Measurements from ENCODE around the gene IL23R. TPM values are rescaled to one million over a fixed set of nuclear protein-coding genes. Genes with fewer than 3 reads are reported as not detected.

IL23R gene
- total and polyA plus RNA-seq, 10 donors: 0.07 to 1.2 (median 0.67) TPM; not detected in 2

GRCh38 chr1:67124455-67124854 lies 41.8 kb upstream of the IL23R start:
- TF ChIP-seq, protein P1, sequence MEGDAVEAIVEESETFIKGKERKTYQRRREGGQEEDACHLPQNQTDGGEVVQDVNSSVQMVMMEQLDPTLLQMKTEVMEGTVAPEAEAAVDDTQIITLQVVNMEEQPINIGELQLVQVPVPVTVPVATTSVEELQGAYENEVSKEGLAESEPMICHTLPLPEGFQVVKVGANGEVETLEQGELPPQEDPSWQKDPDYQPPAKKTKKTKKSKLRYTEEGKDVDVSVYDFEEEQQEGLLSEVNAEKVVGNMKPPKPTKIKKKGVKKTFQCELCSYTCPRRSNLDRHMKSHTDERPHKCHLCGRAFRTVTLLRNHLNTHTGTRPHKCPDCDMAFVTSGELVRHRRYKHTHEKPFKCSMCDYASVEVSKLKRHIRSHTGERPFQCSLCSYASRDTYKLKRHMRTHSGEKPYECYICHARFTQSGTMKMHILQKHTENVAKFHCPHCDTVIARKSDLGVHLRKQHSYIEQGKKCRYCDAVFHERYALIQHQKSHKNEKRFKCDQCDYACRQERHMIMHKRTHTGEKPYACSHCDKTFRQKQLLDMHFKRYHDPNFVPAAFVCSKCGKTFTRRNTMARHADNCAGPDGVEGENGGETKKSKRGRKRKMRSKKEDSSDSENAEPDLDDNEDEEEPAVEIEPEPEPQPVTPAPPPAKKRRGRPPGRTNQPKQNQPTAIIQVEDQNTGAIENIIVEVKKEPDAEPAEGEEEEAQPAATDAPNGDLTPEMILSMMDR (IDR thresholded peaks at IDR 0.05 in 8 of 11, conservative IDR thresholded peaks at IDR 0.05 in 3 of 11): no peak
- TF ChIP-seq POLR2AphosphoS5 (IDR thresholded peaks at IDR 0.05) (no peak), POLR2A (IDR thresholded peaks at IDR 0.05) (no peak)
- Histone ChIP-seq H3K27ac (no peak overlapping the region), H3K4me1 (no peaks in the 10 kb centered on the region), H3K36me3 (no peaks in the 10 kb centered on the region), H3K27me3 (replicated peaks in 1 of 7) (no peaks in the 10 kb centered on the region), H3K4me3 (no peak overlapping the region), H3K9me3 (no peaks in the 10 kb centered on the region)
- intact Hi-C loops (cut with DNase I; ENCODE audit: low total_unique reads): no loop called here
- DNase-seq: no peak
- WGBS, 5 donors: 74 to 87% (median 85%) methylated on average over 4 of the region's 4 CpGs

DNA sequence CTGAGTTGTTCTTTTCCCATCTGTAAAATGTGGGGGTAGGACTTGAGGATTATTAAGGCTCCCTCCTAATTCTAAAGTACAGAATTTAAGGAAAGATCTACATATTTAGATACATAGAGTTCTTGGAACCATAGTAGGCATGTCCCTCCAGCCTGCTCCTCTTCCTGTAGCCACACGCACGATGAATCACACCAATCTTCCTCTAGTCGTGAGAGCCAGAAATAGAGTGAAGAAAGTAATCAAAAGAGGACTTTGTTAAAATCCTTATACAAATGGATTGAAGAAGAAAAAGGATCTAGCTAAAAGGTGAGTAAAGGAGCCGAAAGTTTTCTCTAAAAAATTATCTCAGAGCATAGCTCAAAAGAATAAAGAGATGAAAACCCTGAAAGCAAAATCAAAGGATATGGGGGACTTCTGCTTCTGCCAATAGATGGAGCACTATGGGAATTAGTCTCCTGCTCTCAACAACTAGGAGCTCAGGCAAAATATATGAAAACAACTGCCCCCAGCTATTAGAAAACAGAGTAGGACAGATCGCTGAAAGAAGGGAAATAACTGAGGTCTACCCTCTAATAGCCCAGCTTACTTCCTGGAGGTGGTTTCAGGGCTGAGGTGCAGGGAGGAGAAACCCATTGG lies 40.0 kb upstream of the IL23R start:
- Histone ChIP-seq H3K4me3 (no peak overlapping the region), H3K4me1 (no peaks in the 10 kb centered on the region), H3K36me3 (no peaks in the 10 kb centered on the region), H3K27me3 (replicated peaks in 1 of 7) (no peaks in the 10 kb centered on the region), H3K27ac (no peak overlapping the region), H3K9me3 (no peaks in the 10 kb centered on the region)
- DNase-seq: no peak
- intact Hi-C loops (cut with DNase I; ENCODE audit: low total_unique reads): no loop called here
- 51 to 76% (median 74%) methylated on average over 5 of the region's 5 CpGs for WGBS, 5 donors
- TF ChIP-seq, protein P1 (IDR thresholded peaks at IDR 0.05 in 8 of 11, conservative IDR thresholded peaks at IDR 0.05 in 3 of 11): no peak
- TF ChIP-seq POLR2AphosphoS5 (IDR thresholded peaks at IDR 0.05) (no peak), POLR2A (IDR thresholded peaks at IDR 0.05) (no peak)

- intact Hi-C loops (cut with DNase I; ENCODE audit: low total_unique reads): no loop called here
- Histone ChIP-seq H3K27me3 (replicated peaks in 1 of 7) (no peaks in the 10 kb centered on the region), H3K4me3 (no peak overlapping the region), H3K9me3 (no peaks in the 10 kb centered on the region), H3K27ac (no peak overlapping the region), H3K36me3 (no peaks in the 10 kb centered on the region), H3K4me1 (no peaks in the 10 kb centered on the region)
- WGBS, 5 donors: 79 to 96% (median 85%) methylated on average over 1 of the region's 1 CpG
- no peak for DNase-seq
- TF ChIP-seq, protein P1 (IDR thresholded peaks at IDR 0.05 in 8 of 11, conservative IDR thresholded peaks at IDR 0.05 in 3 of 11): no peak
- no peak for TF ChIP-seq POLR2AphosphoS5 (IDR thresholded peaks at IDR 0.05)
Measured at GRCh38 chr1:67126974-67127373, 39.3 kb upstream of the IL23R start.

DNA sequence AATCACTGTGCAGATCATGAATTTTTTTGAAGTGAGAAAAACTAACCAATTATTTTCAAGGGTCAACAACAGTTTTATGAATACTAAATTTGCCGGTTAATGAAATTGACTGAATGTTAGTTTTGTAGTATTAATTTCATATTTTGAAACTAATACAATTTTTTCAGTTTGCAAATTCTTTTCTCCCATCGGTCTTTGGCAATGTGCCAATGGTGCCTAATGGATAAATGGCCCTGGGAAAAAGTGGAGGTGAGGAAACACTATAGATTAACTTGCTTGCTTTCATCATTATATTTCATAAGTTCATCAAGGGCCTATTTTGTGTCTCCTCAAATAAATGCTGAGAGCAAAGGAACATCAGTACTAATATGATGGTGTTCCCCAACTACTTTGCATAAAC lies 35.6 kb upstream of the IL23R start:
- H3K36me3 ChIP-seq: no peaks in the 10 kb centered on the region
- WGBS, 5 donors: 69 to 84% (median 77%) methylated on average over 2 of the region's 2 CpGs
- no peaks in the 10 kb centered on the region for H3K9me3 ChIP-seq
- H3K27me3 ChIP-seq (replicated peaks in 1 of 7): peaks cover 0 to 9% (median 0%) of the 10 kb centered on the region in 7 donors
- H3K4me1 ChIP-seq: peaks cover 0 to 12% (median 5%) of the 10 kb centered on the region in 6 donors
- intact Hi-C loops (cut with DNase I; ENCODE audit: low total_unique reads): no loop called here
- no peak for DNase-seq
- no peak overlapping the region for H3K4me3 ChIP-seq
- TF ChIP-seq POLR2AphosphoS5 (IDR thresholded peaks at IDR 0.05) (no peak), POLR2A (IDR thresholded peaks at IDR 0.05) (no peak)
- TF ChIP-seq, protein P1 (IDR thresholded peaks at IDR 0.05 in 8 of 11, conservative IDR thresholded peaks at IDR 0.05 in 3 of 11): no peak
- H3K27ac ChIP-seq: no peak overlapping the region

Data from spleen (tissue), 11 donors.